Measurements from ENCODE around the gene NDUFS2.

The NDUFS2 gene

GRCh38 chr1:161196111-161196510, 6.1 kb upstream of the NDUFS2 start:
- no peak for DNase-seq (ENCODE audit: low read depth)

- no peak for DNase-seq (ENCODE audit: low read depth)
Measured at GRCh38 chr1:161196521-161197451, 5.4 kb upstream of the NDUFS2 start.

DNA sequence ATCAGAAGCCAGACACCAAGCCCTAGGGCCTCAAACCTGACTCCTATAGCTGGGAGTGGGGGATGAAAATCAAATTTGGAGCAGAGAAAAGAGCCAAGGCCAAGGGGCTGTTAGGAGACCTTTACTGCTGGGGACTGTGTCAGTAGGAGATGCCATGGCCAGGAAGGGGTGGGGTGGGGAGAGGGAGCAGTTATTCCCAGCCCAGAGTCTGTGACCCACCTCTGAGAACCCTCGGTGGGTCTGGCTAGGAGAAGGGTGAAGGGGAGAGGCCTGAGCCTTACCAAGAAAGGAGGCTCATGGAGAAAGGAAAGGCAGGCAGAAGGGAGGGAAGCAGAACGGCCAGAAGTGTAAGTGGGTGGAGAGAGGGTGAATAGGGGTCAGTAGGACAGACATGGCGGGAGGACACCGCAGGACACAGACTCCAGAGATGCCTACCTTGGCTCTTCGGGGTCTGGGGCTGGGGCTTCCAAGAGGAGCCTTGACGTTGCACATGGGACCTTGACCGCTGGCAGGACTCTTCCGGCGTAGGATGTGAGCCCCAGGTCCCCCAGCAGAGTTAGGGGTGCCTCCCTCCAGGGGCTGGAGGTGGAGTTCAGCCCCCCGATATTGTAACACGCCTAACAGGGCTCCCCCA, 4.5 kb upstream of the NDUFS2 start:
- no peak for DNase-seq (ENCODE audit: low read depth)

GRCh38 chr1:161198194-161198896, 3.8 kb upstream of the NDUFS2 start:
- DNase-seq (ENCODE audit: low read depth): no peak

- no peak for DNase-seq (ENCODE audit: low read depth)
Measured at GRCh38 chr1:161198897-161199431, 3.2 kb upstream of the NDUFS2 start, which contains the start of gene ADAMTS4. Gene ADAMTS4 (minus strand): TSS chr1:161199054. CDS start chr1:161198627, 427 bp downstream.

GRCh38 chr1:161199506-161200139, 2.5 kb upstream of the NDUFS2 start:
- DNase-seq (ENCODE audit: low read depth): no peak

- no peak for DNase-seq (ENCODE audit: low read depth)
Measured at GRCh38 chr1:161200421-161200991, 1.7 kb upstream of the NDUFS2 start.

- DNase-seq (ENCODE audit: low read depth): no peak
Measured at GRCh38 chr1:161200992-161201835, 953 bp upstream of the NDUFS2 start.

DNA sequence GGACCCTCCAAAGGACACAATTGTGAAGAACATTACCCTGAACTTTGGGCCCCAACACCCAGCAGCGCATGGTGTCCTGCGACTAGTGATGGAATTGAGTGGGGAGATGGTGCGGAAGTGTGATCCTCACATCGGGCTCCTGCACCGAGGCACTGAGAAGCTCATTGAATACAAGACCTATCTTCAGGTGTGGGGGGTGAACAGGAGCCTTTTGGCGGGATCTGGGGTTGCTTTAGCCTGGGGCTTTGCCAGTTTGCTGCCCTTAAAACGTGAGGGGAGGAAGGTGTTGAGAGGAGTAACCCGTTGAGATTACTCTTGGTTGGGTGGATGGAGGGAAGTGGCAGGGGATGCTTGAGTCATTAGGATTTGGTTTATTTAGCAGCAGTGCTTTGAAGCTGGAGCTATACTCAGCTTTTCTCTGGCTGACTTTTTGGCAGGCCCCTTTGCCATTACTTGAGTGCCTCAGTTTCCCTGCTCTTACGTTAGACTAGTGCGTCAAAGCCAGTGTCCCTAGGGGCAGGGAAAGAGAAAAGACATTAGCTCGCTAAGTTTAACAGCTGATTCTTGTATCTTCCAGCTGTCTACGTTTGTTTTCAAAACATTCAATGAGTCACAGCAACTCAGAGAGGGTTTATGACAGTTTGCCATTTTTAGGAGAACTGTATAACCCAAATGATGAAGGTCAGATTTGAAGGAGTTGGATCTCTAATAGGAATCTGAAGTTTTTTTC, 4.4 kb downstream of the NDUFS2 start:
- DNase-seq (ENCODE audit: low read depth): no peak

GRCh38 chr1:161207173-161207572, 5.0 kb downstream of the NDUFS2 start:
- DNase-seq (ENCODE audit: low read depth): no peak

DNA sequence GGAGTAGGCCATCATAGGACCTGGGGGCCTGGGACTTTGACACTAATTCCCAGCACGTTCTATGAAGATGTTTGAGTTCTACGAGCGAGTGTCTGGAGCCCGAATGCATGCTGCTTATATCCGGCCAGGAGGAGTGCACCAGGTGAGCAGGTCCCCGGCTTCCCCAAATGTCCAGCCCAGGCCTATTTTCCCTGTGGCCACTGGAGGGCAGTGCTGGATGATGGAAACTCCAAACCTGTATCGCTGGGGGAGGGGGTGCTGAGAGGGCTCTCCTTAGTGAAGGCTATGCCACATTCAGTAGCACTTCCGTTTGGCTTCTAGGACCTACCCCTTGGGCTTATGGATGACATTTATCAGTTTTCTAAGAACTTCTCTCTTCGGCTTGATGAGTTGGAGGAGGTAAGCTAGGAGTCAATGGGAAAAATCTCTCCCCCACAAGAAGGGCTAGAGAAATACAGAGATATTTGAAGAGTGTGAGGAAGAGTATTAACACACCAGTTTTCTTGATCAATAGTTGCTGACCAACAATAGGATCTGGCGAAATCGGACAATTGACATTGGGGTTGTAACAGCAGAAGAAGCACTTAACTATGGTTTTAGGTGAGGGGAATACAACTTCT, 7.7 kb downstream of the NDUFS2 start:
- DNase-seq (ENCODE audit: low read depth): no peak

GRCh38 chr1:161214369-161214768, 12.2 kb downstream of the NDUFS2 start:
- DNase-seq (ENCODE audit: low read depth): no peak

DNA sequence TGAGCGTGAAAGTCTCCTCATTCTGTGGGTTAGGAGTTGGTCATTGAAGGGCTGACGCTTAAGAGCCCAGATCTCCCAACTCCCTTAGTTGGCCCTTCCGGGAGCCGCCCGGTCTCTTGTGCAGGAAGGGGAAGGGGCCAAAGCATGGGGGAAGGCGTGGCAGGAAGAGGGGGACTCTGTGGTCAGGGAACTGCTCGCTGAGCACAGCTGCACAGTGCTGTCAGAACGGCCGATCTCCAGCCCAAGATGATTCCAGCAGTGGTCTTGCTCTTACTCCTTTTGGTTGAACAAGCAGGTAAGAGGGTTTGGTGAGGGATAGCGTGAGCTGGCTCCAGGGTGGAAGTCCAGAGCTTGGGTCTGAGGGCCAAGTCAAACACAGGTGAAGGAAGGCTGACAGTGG, 12.9 kb downstream of the NDUFS2 start, which contains the start of gene FCER1G:
Gene FCER1G, plus strand, starts transcription at position 220 of the 400 bp plus-strand sequence. Its CDS starts 27 bp downstream, at position 247.
- no peak for DNase-seq (ENCODE audit: low read depth)

GRCh38 chr1:161216945-161217712, 15.0 kb downstream of the NDUFS2 start:
- no peak for DNase-seq (ENCODE audit: low read depth)

- DNase-seq (ENCODE audit: low read depth): no peak
Measured at GRCh38 chr1:161217831-161218230, 15.7 kb downstream of the NDUFS2 start.

DNA sequence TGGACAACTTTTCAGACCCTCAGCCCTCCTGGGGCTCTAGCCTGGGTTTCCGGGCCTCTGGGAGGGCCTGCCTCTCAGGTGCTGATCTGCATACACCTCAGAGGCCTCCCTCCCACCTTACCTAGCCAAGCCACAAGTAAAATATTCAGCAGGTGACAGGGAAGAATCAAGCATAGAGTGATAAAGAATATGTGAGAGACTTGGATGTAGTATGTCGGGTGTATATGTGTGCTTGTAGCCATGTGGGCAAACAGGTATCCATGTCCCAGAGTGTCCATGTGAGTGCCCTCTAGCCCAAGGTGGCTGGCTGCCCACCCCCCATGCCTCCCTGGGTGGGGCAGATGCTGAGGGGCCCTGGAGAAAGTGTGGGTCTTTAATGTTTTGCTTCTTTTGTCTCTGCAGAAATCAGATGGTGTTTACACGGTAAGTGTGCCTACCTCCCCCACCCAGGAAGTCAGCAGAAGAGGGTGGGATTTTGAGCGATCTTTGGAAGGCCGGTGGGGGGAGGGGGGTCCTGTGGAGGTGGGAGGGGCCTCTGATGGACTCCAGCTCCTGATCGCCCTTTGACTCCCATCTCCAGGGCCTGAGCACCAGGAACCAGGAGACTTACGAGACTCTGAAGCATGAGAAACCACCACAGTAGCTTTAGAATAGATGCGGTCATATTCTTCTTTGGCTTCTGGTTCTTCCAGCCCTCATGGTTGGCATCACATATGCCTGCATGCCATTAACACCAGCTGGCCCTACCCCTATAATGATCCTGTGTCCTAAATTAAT, 16.3 kb downstream of the NDUFS2 start:
- no peak for DNase-seq (ENCODE audit: low read depth)

- no peak for DNase-seq (ENCODE audit: low read depth)
Measured at GRCh38 chr1:161219078-161219892, 17.1 kb downstream of the NDUFS2 start.
